ENCODE measurements around the gene CELF1. TPM values are rescaled to one million over a fixed set of nuclear protein-coding genes. Genes with fewer than 3 reads are reported as not detected.
"Not testable (repeated sequence)": the region's sequence is repeated elsewhere in the genome, so short reads cannot be mapped to it uniquely, and the experiment has no call there.

Gene CELF1
- total and polyA plus RNA-seq, 2 of the 13 experiments (the other 11 are each of a cell fraction or from before 2014, with no cell fraction given), result 69.0 to 80.1 TPM

DNA sequence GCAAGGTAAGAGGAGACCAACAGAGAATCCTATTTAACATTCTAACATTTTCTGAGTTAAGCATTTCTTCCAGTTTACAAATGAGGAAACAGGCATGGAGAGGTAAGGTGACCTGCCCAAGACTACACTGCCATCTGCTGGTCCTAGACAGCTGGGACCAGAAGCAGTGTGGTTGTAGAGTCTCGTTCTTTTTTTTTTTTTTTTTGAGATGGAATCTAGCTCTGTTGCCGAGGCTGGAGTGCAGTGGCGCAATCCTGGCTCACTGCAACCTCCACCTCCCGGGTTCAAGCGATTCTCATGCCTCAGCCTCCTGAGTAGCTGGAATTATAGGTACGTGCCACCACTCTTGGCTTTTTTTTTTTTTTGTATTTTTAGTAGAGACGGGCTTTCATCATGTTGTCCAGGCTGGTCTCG, 98.7 kb downstream of the CELF1 start (continued):
- TF ChIP-seq GABPB1 (CRISPR knock-in tag; IDR thresholded peaks at IDR 0.05), result 0 out of 2 replicates have a peak, but pooled peaks have one; percentile 13
- TF ChIP-seq, protein P1, sequence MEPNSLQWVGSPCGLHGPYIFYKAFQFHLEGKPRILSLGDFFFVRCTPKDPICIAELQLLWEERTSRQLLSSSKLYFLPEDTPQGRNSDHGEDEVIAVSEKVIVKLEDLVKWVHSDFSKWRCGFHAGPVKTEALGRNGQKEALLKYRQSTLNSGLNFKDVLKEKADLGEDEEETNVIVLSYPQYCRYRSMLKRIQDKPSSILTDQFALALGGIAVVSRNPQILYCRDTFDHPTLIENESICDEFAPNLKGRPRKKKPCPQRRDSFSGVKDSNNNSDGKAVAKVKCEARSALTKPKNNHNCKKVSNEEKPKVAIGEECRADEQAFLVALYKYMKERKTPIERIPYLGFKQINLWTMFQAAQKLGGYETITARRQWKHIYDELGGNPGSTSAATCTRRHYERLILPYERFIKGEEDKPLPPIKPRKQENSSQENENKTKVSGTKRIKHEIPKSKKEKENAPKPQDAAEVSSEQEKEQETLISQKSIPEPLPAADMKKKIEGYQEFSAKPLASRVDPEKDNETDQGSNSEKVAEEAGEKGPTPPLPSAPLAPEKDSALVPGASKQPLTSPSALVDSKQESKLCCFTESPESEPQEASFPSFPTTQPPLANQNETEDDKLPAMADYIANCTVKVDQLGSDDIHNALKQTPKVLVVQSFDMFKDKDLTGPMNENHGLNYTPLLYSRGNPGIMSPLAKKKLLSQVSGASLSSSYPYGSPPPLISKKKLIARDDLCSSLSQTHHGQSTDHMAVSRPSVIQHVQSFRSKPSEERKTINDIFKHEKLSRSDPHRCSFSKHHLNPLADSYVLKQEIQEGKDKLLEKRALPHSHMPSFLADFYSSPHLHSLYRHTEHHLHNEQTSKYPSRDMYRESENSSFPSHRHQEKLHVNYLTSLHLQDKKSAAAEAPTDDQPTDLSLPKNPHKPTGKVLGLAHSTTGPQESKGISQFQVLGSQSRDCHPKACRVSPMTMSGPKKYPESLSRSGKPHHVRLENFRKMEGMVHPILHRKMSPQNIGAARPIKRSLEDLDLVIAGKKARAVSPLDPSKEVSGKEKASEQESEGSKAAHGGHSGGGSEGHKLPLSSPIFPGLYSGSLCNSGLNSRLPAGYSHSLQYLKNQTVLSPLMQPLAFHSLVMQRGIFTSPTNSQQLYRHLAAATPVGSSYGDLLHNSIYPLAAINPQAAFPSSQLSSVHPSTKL (CRISPR knock-in tag; IDR thresholded peaks at IDR 0.05), result peak; percentile 17; the same call in 1 of the 2 replicates
- not testable (repeated sequence) for TF ChIP-seq GABPA (IDR thresholded peaks at IDR 0.05; ENCODE audit: low read depth, low read length)
- TF ChIP-seq GABPA (CRISPR knock-in tag; IDR thresholded peaks at IDR 0.05; ENCODE audit: low read depth), result peak; percentile 44; the same call in 1 of the 2 replicates
- TF ChIP-seq ZBTB3 (CRISPR knock-in tag; IDR thresholded peaks at IDR 0.05; ENCODE audit: borderline replicate concordance, low read depth), result 0 out of 2 replicates have a peak, but pooled peaks have one; percentile 47
- TF ChIP-seq ZNF772 (CRISPR knock-in tag; IDR thresholded peaks at IDR 0.05), result 0 out of 2 replicates have a peak, but pooled peaks have one; percentile 15
- TF ChIP-seq, protein P2, sequence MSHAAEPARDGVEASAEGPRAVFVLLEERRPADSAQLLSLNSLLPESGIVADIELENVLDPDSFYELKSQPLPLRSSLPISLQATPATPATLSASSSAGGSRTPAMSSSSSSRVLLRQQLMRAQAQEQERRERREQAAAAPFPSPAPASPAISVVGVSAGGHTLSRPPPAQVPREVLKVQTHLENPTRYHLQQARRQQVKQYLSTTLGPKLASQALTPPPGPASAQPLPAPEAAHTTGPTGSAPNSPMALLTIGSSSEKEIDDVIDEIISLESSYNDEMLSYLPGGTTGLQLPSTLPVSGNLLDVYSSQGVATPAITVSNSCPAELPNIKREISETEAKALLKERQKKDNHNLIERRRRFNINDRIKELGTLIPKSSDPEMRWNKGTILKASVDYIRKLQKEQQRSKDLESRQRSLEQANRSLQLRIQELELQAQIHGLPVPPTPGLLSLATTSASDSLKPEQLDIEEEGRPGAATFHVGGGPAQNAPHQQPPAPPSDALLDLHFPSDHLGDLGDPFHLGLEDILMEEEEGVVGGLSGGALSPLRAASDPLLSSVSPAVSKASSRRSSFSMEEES (CRISPR knock-in tag; IDR thresholded peaks at IDR 0.05), result 0 out of 2 replicates have a peak, but pooled peaks have one; percentile 40
- peak; percentile 58; the same call in 1 of the 2 replicates for TF ChIP-seq ZNF788 (CRISPR knock-in tag; IDR thresholded peaks at IDR 0.05; ENCODE audit: borderline replicate concordance)
- TF ChIP-seq, protein P3, sequence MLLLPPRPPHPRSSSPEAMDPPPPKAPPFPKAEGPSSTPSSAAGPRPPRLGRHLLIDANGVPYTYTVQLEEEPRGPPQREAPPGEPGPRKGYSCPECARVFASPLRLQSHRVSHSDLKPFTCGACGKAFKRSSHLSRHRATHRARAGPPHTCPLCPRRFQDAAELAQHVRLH (CRISPR knock-in tag; IDR thresholded peaks at IDR 0.05; ENCODE audit: borderline replicate concordance, low read depth), result peak; percentile 37; the same call in 1 of the 2 replicates
- peak; percentile 46; the same call in 1 of the 2 replicates for TF ChIP-seq FOXA3 (CRISPR knock-in tag; IDR thresholded peaks at IDR 0.05)
- TF ChIP-seq REPIN1 (CRISPR knock-in tag; IDR thresholded peaks at IDR 0.05; ENCODE audit: borderline replicate concordance, low read depth), result peak; percentile 63; the same call in 1 of the 2 replicates
- TF ChIP-seq ZMYM2 (CRISPR knock-in tag; IDR thresholded peaks at IDR 0.05), result 0 out of 2 replicates have a peak, but pooled peaks have one; percentile 38
- 0 out of 2 replicates have a peak, but pooled peaks have one; percentile 46 for TF ChIP-seq ZNF816 (CRISPR knock-in tag; IDR thresholded peaks at IDR 0.05; ENCODE audit: borderline replicate concordance)
- peak; percentile 90 for TF ChIP-seq STAG1 (CRISPR knock-in tag; IDR thresholded peaks at IDR 0.05)
- peak; percentile 26 for TF ChIP-seq ZEB1 (IDR thresholded peaks at IDR 0.05; ENCODE audit: insufficient replicate concordance, low read depth)
- TF ChIP-seq ZNF12 (CRISPR knock-in tag; IDR thresholded peaks at IDR 0.05), result 0 out of 2 replicates have a peak, but pooled peaks have one; percentile 15
- peak; percentile 44; the same call in 1 of the 2 replicates for TF ChIP-seq GATAD2A (CRISPR knock-in tag; IDR thresholded peaks at IDR 0.05)
- TF ChIP-seq, protein P4, sequence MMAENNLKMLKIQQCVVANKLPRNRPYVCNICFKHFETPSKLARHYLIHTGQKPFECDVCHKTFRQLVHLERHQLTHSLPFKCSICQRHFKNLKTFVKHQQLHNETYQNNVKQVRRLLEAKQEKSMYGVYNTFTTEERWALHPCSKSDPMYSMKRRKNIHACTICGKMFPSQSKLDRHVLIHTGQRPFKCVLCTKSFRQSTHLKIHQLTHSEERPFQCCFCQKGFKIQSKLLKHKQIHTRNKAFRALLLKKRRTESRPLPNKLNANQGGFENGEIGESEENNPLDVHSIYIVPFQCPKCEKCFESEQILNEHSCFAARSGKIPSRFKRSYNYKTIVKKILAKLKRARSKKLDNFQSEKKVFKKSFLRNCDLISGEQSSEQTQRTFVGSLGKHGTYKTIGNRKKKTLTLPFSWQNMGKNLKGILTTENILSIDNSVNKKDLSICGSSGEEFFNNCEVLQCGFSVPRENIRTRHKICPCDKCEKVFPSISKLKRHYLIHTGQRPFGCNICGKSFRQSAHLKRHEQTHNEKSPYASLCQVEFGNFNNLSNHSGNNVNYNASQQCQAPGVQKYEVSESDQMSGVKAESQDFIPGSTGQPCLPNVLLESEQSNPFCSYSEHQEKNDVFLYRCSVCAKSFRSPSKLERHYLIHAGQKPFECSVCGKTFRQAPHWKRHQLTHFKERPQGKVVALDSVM (CRISPR knock-in tag; IDR thresholded peaks at IDR 0.05), result peak; percentile 97
- peak; percentile 25; the same call in 1 of the 2 replicates for TF ChIP-seq ZNF501 (CRISPR knock-in tag; IDR thresholded peaks at IDR 0.05)
- TF ChIP-seq CBX5 (CRISPR knock-in tag; IDR thresholded peaks at IDR 0.05; ENCODE audit: borderline replicate concordance), result peak; percentile 36; the same call in 1 of the 2 replicates
- TF ChIP-seq, protein P5, sequence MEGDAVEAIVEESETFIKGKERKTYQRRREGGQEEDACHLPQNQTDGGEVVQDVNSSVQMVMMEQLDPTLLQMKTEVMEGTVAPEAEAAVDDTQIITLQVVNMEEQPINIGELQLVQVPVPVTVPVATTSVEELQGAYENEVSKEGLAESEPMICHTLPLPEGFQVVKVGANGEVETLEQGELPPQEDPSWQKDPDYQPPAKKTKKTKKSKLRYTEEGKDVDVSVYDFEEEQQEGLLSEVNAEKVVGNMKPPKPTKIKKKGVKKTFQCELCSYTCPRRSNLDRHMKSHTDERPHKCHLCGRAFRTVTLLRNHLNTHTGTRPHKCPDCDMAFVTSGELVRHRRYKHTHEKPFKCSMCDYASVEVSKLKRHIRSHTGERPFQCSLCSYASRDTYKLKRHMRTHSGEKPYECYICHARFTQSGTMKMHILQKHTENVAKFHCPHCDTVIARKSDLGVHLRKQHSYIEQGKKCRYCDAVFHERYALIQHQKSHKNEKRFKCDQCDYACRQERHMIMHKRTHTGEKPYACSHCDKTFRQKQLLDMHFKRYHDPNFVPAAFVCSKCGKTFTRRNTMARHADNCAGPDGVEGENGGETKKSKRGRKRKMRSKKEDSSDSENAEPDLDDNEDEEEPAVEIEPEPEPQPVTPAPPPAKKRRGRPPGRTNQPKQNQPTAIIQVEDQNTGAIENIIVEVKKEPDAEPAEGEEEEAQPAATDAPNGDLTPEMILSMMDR (CRISPR knock-in tag; IDR thresholded peaks at IDR 0.05), result peak; percentile 92
